HL-60 (cell line): ENCODE results near the gene CADM1.

Source experiments
- DNase-seq, 2 experiments: peaks; one replicate each; pipeline ENCODE4 v3.0.0-alpha.2; 2010 to 2020; ENCODE audit warnings: low read depth in 1 of 2, low spot score in 1 of 2
- H3K27ac ChIP-seq: fragments of 250-450 bp; sonication (Bioruptor Pico); replicated peaks from 2 replicates; pipeline ENCODE4 v1.5.1; 2020; ENCODE audit warnings: mild to moderate bottlenecking, moderate library complexity
- H3K27me3 ChIP-seq: fragments of 250-450 bp; sonication (Bioruptor Pico); 2 replicates; pipeline ENCODE4 v1.5.1; 2021; ENCODE audit warnings: mild to moderate bottlenecking, moderate library complexity; ENCODE audit not compliant: insufficient read depth, poor library complexity, severe bottlenecking
- H3K4me3 ChIP-seq: replicated peaks from 2 replicates; pipeline ENCODE4 v1.5.1; 2011; ENCODE audit warnings: mild to moderate bottlenecking, control low read depth, low read length; ENCODE audit not compliant: insufficient read depth
- GABPA ChIP-seq: IDR thresholded peaks from 2 replicates; pipeline ENCODE4 v1.6.1; 2012; ENCODE audit warnings: low read depth
- POLR2AphosphoS5 ChIP-seq: IDR thresholded peaks from 2 replicates; pipeline ENCODE4 v1.6.1; 2012; ENCODE audit warnings: low read depth
- REST ChIP-seq: IDR thresholded peaks from 2 replicates; pipeline ENCODE4 v1.6.1; 2012; ENCODE audit warnings: low read depth; ENCODE audit not compliant: insufficient replicate concordance
- SPI1 ChIP-seq: IDR thresholded peaks from 2 replicates; pipeline ENCODE4 v1.6.1; 2012; ENCODE audit warnings: low read depth, mild to moderate bottlenecking, borderline replicate concordance
- TF ChIP-seq, protein P1 (sequence below): IDR thresholded peaks from one replicate; pipeline ENCODE4 v1.5.1; 2011; ENCODE audit warnings: low read length, control low read depth, inconsistent platforms; ENCODE audit not compliant: insufficient read depth

The CADM1 gene

DNA sequence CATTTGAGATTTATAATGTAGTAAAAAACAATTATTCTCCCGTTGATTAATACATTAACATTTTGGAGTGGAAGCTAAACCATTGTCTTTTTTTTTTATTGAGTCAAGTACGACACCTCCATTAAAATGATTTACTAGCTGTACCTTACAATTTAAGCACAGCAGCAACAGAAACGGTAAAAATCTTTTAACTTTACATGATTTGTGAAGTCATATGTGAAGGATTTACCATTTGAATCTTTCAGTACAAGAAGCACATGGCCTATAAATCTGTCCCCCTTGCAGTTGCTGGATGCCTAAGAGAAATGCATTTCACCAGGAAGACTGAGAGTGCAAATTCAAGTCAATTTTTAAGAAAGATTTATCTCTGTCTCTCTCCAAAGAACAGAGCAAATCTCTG is 324.6 kb downstream of the CADM1 start:
- no peak for DNase-seq
- no peaks in the 10 kb centered on the region for H3K27me3 ChIP-seq
- TF ChIP-seq REST (no peak), GABPA (no peak)
- TF ChIP-seq, protein P1, sequence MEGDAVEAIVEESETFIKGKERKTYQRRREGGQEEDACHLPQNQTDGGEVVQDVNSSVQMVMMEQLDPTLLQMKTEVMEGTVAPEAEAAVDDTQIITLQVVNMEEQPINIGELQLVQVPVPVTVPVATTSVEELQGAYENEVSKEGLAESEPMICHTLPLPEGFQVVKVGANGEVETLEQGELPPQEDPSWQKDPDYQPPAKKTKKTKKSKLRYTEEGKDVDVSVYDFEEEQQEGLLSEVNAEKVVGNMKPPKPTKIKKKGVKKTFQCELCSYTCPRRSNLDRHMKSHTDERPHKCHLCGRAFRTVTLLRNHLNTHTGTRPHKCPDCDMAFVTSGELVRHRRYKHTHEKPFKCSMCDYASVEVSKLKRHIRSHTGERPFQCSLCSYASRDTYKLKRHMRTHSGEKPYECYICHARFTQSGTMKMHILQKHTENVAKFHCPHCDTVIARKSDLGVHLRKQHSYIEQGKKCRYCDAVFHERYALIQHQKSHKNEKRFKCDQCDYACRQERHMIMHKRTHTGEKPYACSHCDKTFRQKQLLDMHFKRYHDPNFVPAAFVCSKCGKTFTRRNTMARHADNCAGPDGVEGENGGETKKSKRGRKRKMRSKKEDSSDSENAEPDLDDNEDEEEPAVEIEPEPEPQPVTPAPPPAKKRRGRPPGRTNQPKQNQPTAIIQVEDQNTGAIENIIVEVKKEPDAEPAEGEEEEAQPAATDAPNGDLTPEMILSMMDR = no peak
- H3K27ac ChIP-seq = no peak overlapping the region
- H3K4me3 ChIP-seq = no peak overlapping the region

GRCh38 chr11:115178705-115179104 is 325.5 kb downstream of the CADM1 start:
- DNase-seq = no peak
- TF ChIP-seq SPI1 = no peak
- TF ChIP-seq POLR2AphosphoS5 = no peak
- TF ChIP-seq GABPA = no peak
- TF ChIP-seq REST = no peak
- TF ChIP-seq, protein P1 = no peak
- Histone ChIP-seq H3K27ac (no peak overlapping the region), H3K4me3 (no peak overlapping the region), H3K27me3 (no peaks in the 10 kb centered on the region)

DNA sequence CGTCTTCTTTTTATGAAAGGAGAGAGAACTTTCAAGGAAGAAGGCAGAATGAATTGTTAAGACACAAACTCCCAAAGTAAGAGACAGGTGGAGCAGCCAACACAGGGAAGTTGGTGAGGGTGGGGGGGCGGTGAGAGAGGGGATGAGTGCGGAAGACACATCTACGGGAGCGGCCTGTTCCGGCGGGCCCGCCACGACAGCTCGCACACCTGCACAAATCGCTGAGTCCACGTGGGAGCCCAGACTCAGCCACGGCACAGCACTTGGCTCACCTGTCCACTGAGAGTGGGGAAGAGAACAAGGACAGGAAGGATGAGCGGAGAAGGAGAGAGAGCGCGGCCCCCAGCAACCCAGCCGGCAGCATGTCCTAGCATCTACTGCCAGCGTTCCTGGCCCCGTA is 331.1 kb downstream of the CADM1 start:
- DNase-seq = no peak
- H3K27ac ChIP-seq = no peak overlapping the region
- no peaks in the 10 kb centered on the region for H3K27me3 ChIP-seq
- no peak overlapping the region for H3K4me3 ChIP-seq
- TF ChIP-seq REST = no peak
- no peak for TF ChIP-seq POLR2AphosphoS5
- TF ChIP-seq, protein P1 = no peak
- no peak for TF ChIP-seq GABPA
- no peak for TF ChIP-seq SPI1
